ENCODE results near the gene SGK2. TPM values are rescaled to one million over a fixed set of nuclear protein-coding genes. Genes with fewer than 3 reads are reported as not detected.
A peak's percentile ranks its signal among the peaks of the same experiment; 100 is the strongest.

Gene SGK2
- total and polyA plus RNA-seq, 2 of the 13 experiments (the other 11 are each of a cell fraction or from before 2014, with no cell fraction given): 6.2 to 29.4 TPM

GRCh38 chr20:43558412-43559146 lies at the start of gene SGK2 (continued):
- TF ChIP-seq ZNF274 (CRISPR knock-in tag; IDR thresholded peaks at IDR 0.05) (peak; percentile 86; the same call in 1 of the 2 replicates), ZNF530 (CRISPR knock-in tag; IDR thresholded peaks at IDR 0.05; ENCODE audit: low read depth) (0 out of 2 replicates have a peak, but pooled peaks have one; percentile 79), RERE (CRISPR knock-in tag; IDR thresholded peaks at IDR 0.05; ENCODE audit: low read depth) (no peak; the same call in 1 of the 2 replicates), ATRX (CRISPR knock-in tag; IDR thresholded peaks at IDR 0.05; ENCODE audit: borderline replicate concordance) (no peak), PREB (CRISPR knock-in tag; IDR thresholded peaks at IDR 0.05) (peak; percentile 80; the same call in 1 of the 2 replicates), ZNF160 (CRISPR knock-in tag; IDR thresholded peaks at IDR 0.05) (no peak), ZNF12 (CRISPR knock-in tag; IDR thresholded peaks at IDR 0.05) (peak; percentile 35), PLSCR1 (CRISPR knock-in tag; IDR thresholded peaks at IDR 0.05; ENCODE audit: borderline replicate concordance) (peak; percentile 82; the same call in 1 of the 2 replicates), ZNF33B (CRISPR knock-in tag; IDR thresholded peaks at IDR 0.05) (no peak), TCF7L2 (IDR thresholded peaks at IDR 0.05; ENCODE audit: low read depth, low read length) (no peak), KAT2B (IDR thresholded peaks at IDR 0.05; ENCODE audit: borderline replicate concordance, low read depth, low read length) (no peak), ZNF549 (CRISPR knock-in tag; IDR thresholded peaks at IDR 0.05) (no peak), HIC2 (CRISPR knock-in tag; IDR thresholded peaks at IDR 0.05; ENCODE audit: low read depth) (no peak; the same call in none of the 2 replicates), ZNF790 (CRISPR knock-in tag; IDR thresholded peaks at IDR 0.05; ENCODE audit: borderline replicate concordance) (peak; percentile 71; the same call in 1 of the 2 replicates), ZNF414 (CRISPR knock-in tag; IDR thresholded peaks at IDR 0.05) (peak; percentile 90), ZFP41 (CRISPR knock-in tag; IDR thresholded peaks at IDR 0.05; ENCODE audit: borderline replicate concordance) (peak; percentile 81; the same call in 1 of the 2 replicates), EHMT2 (IDR thresholded peaks at IDR 0.05; ENCODE audit: borderline replicate concordance, low read depth, low read length) (no peak), ZFX (CRISPR knock-in tag; IDR thresholded peaks at IDR 0.05; ENCODE audit: low read depth) (peak; percentile 99), TMF1 (CRISPR knock-in tag; IDR thresholded peaks at IDR 0.05; ENCODE audit: low read depth) (no peak)

All from HepG2 (cell line).